ENCODE data around the gene TBL1Y.
"Not testable (repeated sequence)": the region's sequence is repeated elsewhere in the genome, so short reads cannot be mapped to it uniquely, and the experiment has no call there.

TBL1Y gene

GRCh38 chrY:7078725-7079124 is 168.2 kb downstream of the TBL1Y start:
- no peaks in the 10 kb centered on the region for H3K4me1 Mint-ChIP-seq (ENCODE audit: low read depth)
- no peaks in the 10 kb centered on the region for H3K9me3 Mint-ChIP-seq
- no peak overlapping the region for H3K27ac Mint-ChIP-seq
- no peak overlapping the region for H3K4me3 Mint-ChIP-seq
- intact Hi-C loops (cut with micrococcal nuclease) = no loop called here
- H3K36me3 Mint-ChIP-seq (ENCODE audit: low read depth) = no peaks in the 10 kb centered on the region
- no peaks in the 10 kb centered on the region for H3K27me3 Mint-ChIP-seq

- H3K4me1 Mint-ChIP-seq (ENCODE audit: low read depth); H3K27me3 Mint-ChIP-seq; H3K9me3 Mint-ChIP-seq; intact Hi-C loops (cut with micrococcal nuclease); H3K4me3 Mint-ChIP-seq; H3K36me3 Mint-ChIP-seq (ENCODE audit: low read depth); H3K27ac Mint-ChIP-seq: not testable (repeated sequence)
Observed at GRCh38 chrY:7080548-7080947, 170.1 kb downstream of the TBL1Y start.

- Mint-ChIP-seq H3K27me3 (no peaks in the 10 kb centered on the region), H3K4me1 (ENCODE audit: low read depth) (no peaks in the 10 kb centered on the region), H3K4me3 (no peak overlapping the region), H3K9me3 (no peaks in the 10 kb centered on the region), H3K36me3 (ENCODE audit: low read depth) (no peaks in the 10 kb centered on the region), H3K27ac (no peak overlapping the region)
- intact Hi-C loops (cut with micrococcal nuclease) = loop anchor here (1.0 kb wide), 1 partner anchor 121 kb away; no protein-coding TSS in a partner anchor
Observed at GRCh38 chrY:7085606-7086005, 175.1 kb downstream of the TBL1Y start.

- no peaks in the 10 kb centered on the region for H3K9me3 Mint-ChIP-seq
- no peaks in the 10 kb centered on the region for H3K27me3 Mint-ChIP-seq
- no peak overlapping the region for H3K27ac Mint-ChIP-seq
- no peak overlapping the region for H3K4me3 Mint-ChIP-seq
- H3K36me3 Mint-ChIP-seq (ENCODE audit: low read depth) = no peaks in the 10 kb centered on the region
- no peaks in the 10 kb centered on the region for H3K4me1 Mint-ChIP-seq (ENCODE audit: low read depth)
- intact Hi-C loops (cut with micrococcal nuclease) = no loop called here
Observed at GRCh38 chrY:7092836-7093235, 182.3 kb downstream of the TBL1Y start.

- no peaks in the 10 kb centered on the region for H3K4me1 Mint-ChIP-seq (ENCODE audit: low read depth)
- H3K27me3 Mint-ChIP-seq = no peaks in the 10 kb centered on the region
- H3K4me3 Mint-ChIP-seq = no peak overlapping the region
- H3K9me3 Mint-ChIP-seq = no peaks in the 10 kb centered on the region
- no peak overlapping the region for H3K27ac Mint-ChIP-seq
- H3K36me3 Mint-ChIP-seq (ENCODE audit: low read depth) = no peaks in the 10 kb centered on the region
- intact Hi-C loops (cut with micrococcal nuclease) = no loop called here
Observed at GRCh38 chrY:7094365-7094764, 183.9 kb downstream of the TBL1Y start.

- Mint-ChIP-seq H3K4me3 (no peak overlapping the region), H3K27ac (no peak overlapping the region), H3K27me3 (no peaks in the 10 kb centered on the region), H3K4me1 (ENCODE audit: low read depth) (no peaks in the 10 kb centered on the region), H3K9me3 (no peaks in the 10 kb centered on the region), H3K36me3 (ENCODE audit: low read depth) (no peaks in the 10 kb centered on the region)
- intact Hi-C loops (cut with micrococcal nuclease) = no loop called here
Observed at GRCh38 chrY:7097021-7097420, 186.5 kb downstream of the TBL1Y start.

- intact Hi-C loops (cut with micrococcal nuclease) = no loop called here
- Mint-ChIP-seq H3K4me3 (no peak overlapping the region), H3K27ac (no peak overlapping the region), H3K27me3 (no peaks in the 10 kb centered on the region), H3K9me3 (no peaks in the 10 kb centered on the region), H3K36me3 (ENCODE audit: low read depth) (no peaks in the 10 kb centered on the region), H3K4me1 (ENCODE audit: low read depth) (no peaks in the 10 kb centered on the region)
Observed at GRCh38 chrY:7099742-7100141, 189.2 kb downstream of the TBL1Y start.

- Mint-ChIP-seq H3K27me3 (no peaks in the 10 kb centered on the region), H3K4me1 (ENCODE audit: low read depth) (no peaks in the 10 kb centered on the region), H3K4me3 (no peak overlapping the region), H3K9me3 (no peaks in the 10 kb centered on the region), H3K36me3 (ENCODE audit: low read depth) (no peaks in the 10 kb centered on the region), H3K27ac (no peak overlapping the region)
- intact Hi-C loops (cut with micrococcal nuclease) = no loop called here
Observed at GRCh38 chrY:7102680-7103079, 192.2 kb downstream of the TBL1Y start.

GRCh38 chrY:7107179-7107578 is 196.7 kb downstream of the TBL1Y start:
- no peak overlapping the region for H3K4me3 Mint-ChIP-seq
- intact Hi-C loops (cut with micrococcal nuclease) = no loop called here
- H3K36me3 Mint-ChIP-seq (ENCODE audit: low read depth) = no peaks in the 10 kb centered on the region
- no peaks in the 10 kb centered on the region for H3K4me1 Mint-ChIP-seq (ENCODE audit: low read depth)
- H3K9me3 Mint-ChIP-seq = no peaks in the 10 kb centered on the region
- no peak overlapping the region for H3K27ac Mint-ChIP-seq
- no peaks in the 10 kb centered on the region for H3K27me3 Mint-ChIP-seq

- Mint-ChIP-seq H3K27me3 (no peaks in the 10 kb centered on the region), H3K9me3 (no peaks in the 10 kb centered on the region), H3K27ac (no peak overlapping the region), H3K4me3 (no peak overlapping the region), H3K36me3 (ENCODE audit: low read depth) (no peaks in the 10 kb centered on the region), H3K4me1 (ENCODE audit: low read depth) (no peaks in the 10 kb centered on the region)
- intact Hi-C loops (cut with micrococcal nuclease) = no loop called here
Observed at GRCh38 chrY:7110086-7110485, 199.6 kb downstream of the TBL1Y start.

- Mint-ChIP-seq H3K4me1 (ENCODE audit: low read depth) (no peaks in the 10 kb centered on the region), H3K36me3 (ENCODE audit: low read depth) (no peaks in the 10 kb centered on the region), H3K4me3 (no peak overlapping the region), H3K9me3 (no peaks in the 10 kb centered on the region), H3K27ac (no peak overlapping the region), H3K27me3 (no peaks in the 10 kb centered on the region)
- intact Hi-C loops (cut with micrococcal nuclease) = no loop called here
Observed at GRCh38 chrY:7115871-7116270, 205.4 kb downstream of the TBL1Y start.

- Mint-ChIP-seq H3K36me3 (ENCODE audit: low read depth) (no peaks in the 10 kb centered on the region), H3K4me1 (ENCODE audit: low read depth) (no peaks in the 10 kb centered on the region), H3K9me3 (no peaks in the 10 kb centered on the region), H3K4me3 (no peak overlapping the region), H3K27me3 (no peaks in the 10 kb centered on the region), H3K27ac (no peak overlapping the region)
- intact Hi-C loops (cut with micrococcal nuclease) = no loop called here
Observed at GRCh38 chrY:7122202-7122601, 211.7 kb downstream of the TBL1Y start.

GRCh38 chrY:7125136-7126056 is 214.9 kb downstream of the TBL1Y start:
- intact Hi-C loops (cut with micrococcal nuclease) = no loop called here
- no peaks in the 10 kb centered on the region for H3K27me3 Mint-ChIP-seq
- no peaks in the 10 kb centered on the region for H3K36me3 Mint-ChIP-seq (ENCODE audit: low read depth)
- H3K9me3 Mint-ChIP-seq = no peaks in the 10 kb centered on the region
- H3K27ac Mint-ChIP-seq = no peak overlapping the region
- H3K4me3 Mint-ChIP-seq = no peak overlapping the region
- H3K4me1 Mint-ChIP-seq (ENCODE audit: low read depth) = no peaks in the 10 kb centered on the region

GRCh38 chrY:7128211-7128610 is 217.7 kb downstream of the TBL1Y start:
- Mint-ChIP-seq H3K36me3 (ENCODE audit: low read depth) (no peaks in the 10 kb centered on the region), H3K27me3 (no peaks in the 10 kb centered on the region), H3K4me1 (ENCODE audit: low read depth) (no peaks in the 10 kb centered on the region), H3K4me3 (no peak overlapping the region), H3K27ac (no peak overlapping the region), H3K9me3 (no peaks in the 10 kb centered on the region)
- intact Hi-C loops (cut with micrococcal nuclease) = no loop called here
